Peyer's patch (tissue), 4 donors: ENCODE measurements around the gene IQSEC3.

Experiments
- POLR2A ChIP-seq, 2 donors: fragments of 450-650 bp; IDR thresholded peaks; one replicate each; pipeline ENCODE4 v1.5.1; 2017; ENCODE audit warnings: antibody characterized with exemption in 2 of 2, mild to moderate bottlenecking in 2 of 2, moderate library complexity in 2 of 2
- TF ChIP-seq, protein P1 (sequence below), 6 experiments: fragments of 450-650 bp in 4 of 6; fragments of 200-600 bp in 2 of 6; sonication (generic) in 1 of 6; IDR thresholded peaks; one replicate each; pipeline ENCODE4 v1.5.1; 2017 to 2019; ENCODE audit warnings: antibody characterized with exemption in 6 of 6, mild to moderate bottlenecking in 3 of 6, moderate library complexity in 1 of 6

GRCh38 chr12:190881-191280 lies 124.3 kb downstream of the IQSEC3 start:
- TF ChIP-seq, protein P1, sequence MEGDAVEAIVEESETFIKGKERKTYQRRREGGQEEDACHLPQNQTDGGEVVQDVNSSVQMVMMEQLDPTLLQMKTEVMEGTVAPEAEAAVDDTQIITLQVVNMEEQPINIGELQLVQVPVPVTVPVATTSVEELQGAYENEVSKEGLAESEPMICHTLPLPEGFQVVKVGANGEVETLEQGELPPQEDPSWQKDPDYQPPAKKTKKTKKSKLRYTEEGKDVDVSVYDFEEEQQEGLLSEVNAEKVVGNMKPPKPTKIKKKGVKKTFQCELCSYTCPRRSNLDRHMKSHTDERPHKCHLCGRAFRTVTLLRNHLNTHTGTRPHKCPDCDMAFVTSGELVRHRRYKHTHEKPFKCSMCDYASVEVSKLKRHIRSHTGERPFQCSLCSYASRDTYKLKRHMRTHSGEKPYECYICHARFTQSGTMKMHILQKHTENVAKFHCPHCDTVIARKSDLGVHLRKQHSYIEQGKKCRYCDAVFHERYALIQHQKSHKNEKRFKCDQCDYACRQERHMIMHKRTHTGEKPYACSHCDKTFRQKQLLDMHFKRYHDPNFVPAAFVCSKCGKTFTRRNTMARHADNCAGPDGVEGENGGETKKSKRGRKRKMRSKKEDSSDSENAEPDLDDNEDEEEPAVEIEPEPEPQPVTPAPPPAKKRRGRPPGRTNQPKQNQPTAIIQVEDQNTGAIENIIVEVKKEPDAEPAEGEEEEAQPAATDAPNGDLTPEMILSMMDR (IDR thresholded peaks at IDR 0.05) = no peak
- no peak for TF ChIP-seq POLR2A (IDR thresholded peaks at IDR 0.05)
